Measurements from ENCODE around the gene SENP2. TPM values are rescaled to one million over a fixed set of nuclear protein-coding genes. Genes with fewer than 3 reads are reported as not detected.
A peak's percentile ranks its signal among the peaks of the same experiment; 100 is the strongest.

SENP2 gene
- total RNA-seq, 3 donors from 2014 or later = 27.1 to 40.5 (median 28.4) TPM

DNA sequence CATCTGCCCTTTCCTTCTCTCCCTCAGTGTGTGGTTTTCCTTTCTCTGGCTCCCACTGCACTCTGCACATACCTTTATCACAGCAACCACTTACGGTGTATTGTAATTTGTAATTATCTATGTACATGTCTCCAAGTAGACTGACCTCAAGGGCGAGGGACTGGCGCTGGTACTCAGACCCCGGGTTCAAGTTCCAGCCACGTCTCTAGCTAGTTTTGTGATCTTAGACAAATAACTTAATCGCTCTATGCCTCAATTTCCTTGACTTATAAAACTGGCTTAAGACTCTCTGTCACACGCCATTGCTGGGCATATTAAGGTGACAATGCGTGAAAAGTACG lies 607 bp upstream of the SENP2 start:
- ATAC-seq = peak; percentile 10
- TF ChIP-seq, protein P1, sequence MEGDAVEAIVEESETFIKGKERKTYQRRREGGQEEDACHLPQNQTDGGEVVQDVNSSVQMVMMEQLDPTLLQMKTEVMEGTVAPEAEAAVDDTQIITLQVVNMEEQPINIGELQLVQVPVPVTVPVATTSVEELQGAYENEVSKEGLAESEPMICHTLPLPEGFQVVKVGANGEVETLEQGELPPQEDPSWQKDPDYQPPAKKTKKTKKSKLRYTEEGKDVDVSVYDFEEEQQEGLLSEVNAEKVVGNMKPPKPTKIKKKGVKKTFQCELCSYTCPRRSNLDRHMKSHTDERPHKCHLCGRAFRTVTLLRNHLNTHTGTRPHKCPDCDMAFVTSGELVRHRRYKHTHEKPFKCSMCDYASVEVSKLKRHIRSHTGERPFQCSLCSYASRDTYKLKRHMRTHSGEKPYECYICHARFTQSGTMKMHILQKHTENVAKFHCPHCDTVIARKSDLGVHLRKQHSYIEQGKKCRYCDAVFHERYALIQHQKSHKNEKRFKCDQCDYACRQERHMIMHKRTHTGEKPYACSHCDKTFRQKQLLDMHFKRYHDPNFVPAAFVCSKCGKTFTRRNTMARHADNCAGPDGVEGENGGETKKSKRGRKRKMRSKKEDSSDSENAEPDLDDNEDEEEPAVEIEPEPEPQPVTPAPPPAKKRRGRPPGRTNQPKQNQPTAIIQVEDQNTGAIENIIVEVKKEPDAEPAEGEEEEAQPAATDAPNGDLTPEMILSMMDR (IDR thresholded peaks at IDR 0.05) = no peak
- no peaks in the 10 kb centered on the region for H3K9me3 ChIP-seq
- intact Hi-C loops (cut with DNase I, micrococcal nuclease) = no loop called here
- DNase-seq = peak in 2 of 3 donors; percentile 47 to 51
- no peaks in the 10 kb centered on the region for H3K36me3 ChIP-seq (ENCODE audit: low read depth)
- peak overlapping the region; percentile 61 for H3K4me3 ChIP-seq
- peaks cover 20% of the 10 kb centered on the region for H3K4me1 ChIP-seq (ENCODE audit: low read depth)

- DNase-seq (no peak), ATAC-seq (no peak)
- Histone ChIP-seq H3K4me1 (ENCODE audit: low read depth) (peaks cover 20% of the 10 kb centered on the region), H3K36me3 (ENCODE audit: low read depth) (no peaks in the 10 kb centered on the region), H3K4me3 (peak overlapping the region; percentile 61), H3K9me3 (no peaks in the 10 kb centered on the region)
- intact Hi-C loops (cut with DNase I, micrococcal nuclease) = no loop called here
- TF ChIP-seq, protein P1 (IDR thresholded peaks at IDR 0.05) = no peak
Measured at GRCh38 chr3:185586686-185587039, 568 bp downstream of the SENP2 start.

DNA sequence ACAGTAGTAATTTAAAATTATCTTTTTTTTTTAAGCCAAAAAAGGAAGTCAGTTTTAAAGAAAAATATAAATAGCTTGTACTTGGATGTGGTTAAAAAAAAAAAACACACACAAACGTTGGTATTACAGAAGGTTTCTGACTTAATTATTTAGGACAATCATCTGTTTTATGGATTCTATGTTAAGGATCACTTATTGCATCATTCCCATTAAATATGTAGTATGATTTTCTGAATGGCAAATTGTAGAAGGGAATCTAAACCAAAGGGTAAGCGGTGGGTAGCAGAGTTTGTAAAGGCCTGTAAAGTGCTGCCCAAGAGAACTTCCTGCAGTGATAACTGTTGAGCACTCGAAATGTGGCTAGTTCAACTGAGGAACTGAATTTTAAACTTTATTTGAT lies 8.0 kb downstream of the SENP2 start:
- intact Hi-C loops (cut with DNase I, micrococcal nuclease) = no loop called here
- TF ChIP-seq, protein P1 (IDR thresholded peaks at IDR 0.05) = no peak
- Histone ChIP-seq H3K9me3 (no peaks in the 10 kb centered on the region), H3K4me3 (no peak overlapping the region), H3K4me1 (ENCODE audit: low read depth) (no peaks in the 10 kb centered on the region), H3K36me3 (ENCODE audit: low read depth) (no peaks in the 10 kb centered on the region)
- DNase-seq = no peak
- ATAC-seq = no peak

DNA sequence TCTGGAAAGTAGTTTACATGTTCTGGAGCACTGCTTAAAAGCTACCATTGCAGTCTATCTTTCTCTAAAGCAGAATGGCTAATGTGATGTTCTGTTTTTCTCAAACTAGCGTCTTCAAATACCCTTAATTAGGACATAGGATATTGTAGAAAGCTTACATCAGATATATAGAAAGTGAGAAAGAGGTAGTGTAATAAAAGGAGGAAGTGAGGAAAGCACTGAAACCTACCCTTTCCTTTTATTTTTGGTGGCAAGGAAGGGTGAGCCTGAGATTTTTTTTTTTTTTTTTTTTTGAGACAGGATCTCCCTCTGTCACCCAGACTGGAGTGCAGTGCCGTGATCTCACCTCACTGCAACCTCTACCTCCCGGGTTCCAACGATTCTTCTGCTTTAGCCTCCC lies 9.4 kb downstream of the SENP2 start:
- DNase-seq (no peak), ATAC-seq (no peak)
- H3K4me1 ChIP-seq (ENCODE audit: low read depth) = no peaks in the 10 kb centered on the region
- TF ChIP-seq, protein P1 (IDR thresholded peaks at IDR 0.05) = no peak
- no peak overlapping the region for H3K4me3 ChIP-seq
- intact Hi-C loops (cut with DNase I, micrococcal nuclease) = no loop called here
- no peaks in the 10 kb centered on the region for H3K9me3 ChIP-seq
- H3K36me3 ChIP-seq (ENCODE audit: low read depth) = no peaks in the 10 kb centered on the region

- TF ChIP-seq, protein P1 (IDR thresholded peaks at IDR 0.05) = no peak
- intact Hi-C loops (cut with DNase I, micrococcal nuclease) = no loop called here
- H3K4me1 ChIP-seq (ENCODE audit: low read depth) = no peaks in the 10 kb centered on the region
- ATAC-seq (no peak), DNase-seq (no peak)
- H3K9me3 ChIP-seq = no peaks in the 10 kb centered on the region
- no peaks in the 10 kb centered on the region for H3K36me3 ChIP-seq (ENCODE audit: low read depth)
- H3K4me3 ChIP-seq = no peak overlapping the region
Measured at GRCh38 chr3:185605566-185605965, 19.5 kb downstream of the SENP2 start.

DNA sequence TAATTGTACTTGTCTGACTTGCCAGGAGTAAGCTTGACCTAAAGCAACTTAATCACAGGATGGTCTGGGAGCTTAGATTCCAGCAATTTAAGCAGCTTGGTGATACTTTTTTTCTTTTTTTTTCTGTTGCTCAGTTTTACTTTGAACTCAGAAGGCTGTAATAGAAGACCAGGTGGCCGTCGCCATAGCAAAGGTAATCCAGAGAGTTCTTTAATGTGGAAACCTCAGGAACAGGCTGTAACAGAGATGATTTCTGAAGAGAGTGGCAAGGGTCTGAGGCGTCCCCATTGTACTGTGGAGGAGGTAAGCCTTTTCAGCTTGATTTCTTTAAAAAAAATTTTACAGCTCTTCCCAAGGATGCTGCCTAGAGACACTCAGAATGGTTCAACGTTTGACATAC lies 20.1 kb downstream of the SENP2 start:
- TF ChIP-seq, protein P1 (IDR thresholded peaks at IDR 0.05) = no peak
- no peak for DNase-seq
- intact Hi-C loops (cut with DNase I, micrococcal nuclease) = no loop called here
- Histone ChIP-seq H3K4me3 (no peak overlapping the region), H3K36me3 (ENCODE audit: low read depth) (no peaks in the 10 kb centered on the region), H3K4me1 (ENCODE audit: low read depth) (no peaks in the 10 kb centered on the region), H3K9me3 (no peaks in the 10 kb centered on the region)
- no peak for ATAC-seq
